ENCODE measurements around the gene KRTAP5-8.

GRCh38 chr11:71572811-71573210 lies 35.0 kb downstream of the KRTAP5-8 start:
- no peak for TF ChIP-seq CEBPB (IDR thresholded peaks at IDR 0.05)
- TF ChIP-seq USF1 (IDR thresholded peaks at IDR 0.05), result no peak
- TF ChIP-seq CREB1 (IDR thresholded peaks at IDR 0.05; ENCODE audit: low read depth), result no peak
- no peak for TF ChIP-seq FOXM1 (IDR thresholded peaks at IDR 0.05; ENCODE audit: borderline replicate concordance, low read depth)
- no peak for TF ChIP-seq EP300 (IDR thresholded peaks at IDR 0.05; ENCODE audit: borderline replicate concordance)
- TF ChIP-seq TEAD4 (IDR thresholded peaks at IDR 0.05), result no peak
- TF ChIP-seq MAX (IDR thresholded peaks at IDR 0.05), result no peak
- no peak for TF ChIP-seq ZBTB7A (IDR thresholded peaks at IDR 0.05; ENCODE audit: low read depth)
- no peak for TF ChIP-seq TAF1 (IDR thresholded peaks at IDR 0.05; ENCODE audit: low read depth)
- TF ChIP-seq RAD21 (IDR thresholded peaks at IDR 0.05; ENCODE audit: low read depth), result no peak

All from Ishikawa (cell line).